Uterus (tissue), 2 donors: ENCODE results near the gene THEMIS.

Experiments used
- CTCF ChIP-seq, 4 experiments: fragments of 200-600 bp in 2 of 4; fragments of 450-650 bp in 2 of 4; sonication (generic) in 2 of 4; IDR thresholded peaks; one replicate each; pipeline ENCODE4 v1.5.1; 2016 to 2019; ENCODE audit warnings: antibody characterized with exemption in 4 of 4, mild to moderate bottlenecking in 2 of 4, moderate library complexity in 1 of 4
- POLR2A ChIP-seq, 2 donors: fragments of 450-650 bp; IDR thresholded peaks; one replicate each; pipeline ENCODE4 v1.6.1; 2016; ENCODE audit warnings: antibody characterized with exemption in 2 of 2, mild to moderate bottlenecking in 1 of 2, moderate library complexity in 1 of 2

GRCh38 chr6:127939442-127940066 is 38.7 kb upstream of the THEMIS start:
- no peak for TF ChIP-seq CTCF (IDR thresholded peaks at IDR 0.05)
- no peak for TF ChIP-seq POLR2A (IDR thresholded peaks at IDR 0.05)
